Small intestine (tissue), 7 donors: Measurements from ENCODE around the gene INSRR. TPM values are rescaled to one million over a fixed set of nuclear protein-coding genes. Genes with fewer than 3 reads are reported as not detected.

Experiments used
- DNase-seq, 2 donors: peaks; one replicate each; pipeline versions ENCODE4 v3.0.0 to v3.0.0-alpha.2; 2013
- FAIRE-seq: peaks from 2 replicates; lab custom pipeline; 2012; peaks lifted over from hg19 to GRCh38; lab: Jason Lieb, UNC
- H3K27ac ChIP-seq, 3 donors: one replicate each; pipeline ENCODE4 v1.5.1; 2013; ENCODE audit warnings: low read length in 2 of 3, mild to moderate bottlenecking in 2 of 3, control low read depth in 1 of 3, inconsistent platforms in 1 of 3, low read depth in 1 of 3, moderate library complexity in 1 of 3
- H3K27me3 ChIP-seq, 3 donors: one replicate each; pipeline ENCODE4 v1.6.1; 2013; ENCODE audit warnings: low read length in 3 of 3, inconsistent platforms in 1 of 3; ENCODE audit not compliant: control insufficient read depth in 3 of 3, insufficient read depth in 3 of 3
- H3K36me3 ChIP-seq, 3 donors: one replicate each; pipeline ENCODE4 v1.6.1; 2013; ENCODE audit warnings: low read length in 3 of 3, inconsistent platforms in 1 of 3, low read depth in 1 of 3, mild to moderate bottlenecking in 1 of 3, moderate library complexity in 1 of 3; ENCODE audit not compliant: control insufficient read depth in 3 of 3, insufficient read depth in 2 of 3
- H3K4me1 ChIP-seq, 3 donors: one replicate each; pipeline ENCODE4 v1.6.1; 2013; ENCODE audit warnings: low read length in 2 of 3, inconsistent platforms in 1 of 3, low read depth in 1 of 3, mild to moderate bottlenecking in 1 of 3, moderate library complexity in 1 of 3; ENCODE audit not compliant: control insufficient read depth in 3 of 3, insufficient read depth in 2 of 3
- H3K4me3 ChIP-seq, 3 donors: one replicate each; pipeline ENCODE4 v1.5.1; 2013; ENCODE audit warnings: low read length in 3 of 3, control low read depth in 1 of 3, inconsistent platforms in 1 of 3, low read depth in 1 of 3, mild to moderate bottlenecking in 1 of 3, moderate library complexity in 1 of 3
- H3K9me3 ChIP-seq, 2 donors: one replicate each; pipeline ENCODE4 v1.6.1; 2013; ENCODE audit warnings: low read depth in 1 of 2, low read length in 1 of 2; ENCODE audit not compliant: control insufficient read depth in 2 of 2, insufficient read depth in 1 of 2
- WGBS, 3 donors: extraction: QIAGEN DNeasy Blood & Tissue Kit; methylation state at CpG; one replicate each; pipeline ENCODE4 v1.1.7; 2013; 5-methylcytosine and 5-hydroxymethylcytosine counted together
- polyA plus RNA-seq, 4 donors: library from polyadenylated mRNA; stranded (reverse) in 3 of 4; unstranded in 1 of 4; fragments of 200-250 nt in 3 of 4; fragments of 120-200 nt in 1 of 4; gene quantifications; one replicate each; pipeline versions ENCODE4 v1.2.1 to v1.2.3, GENCODE V29; 2013
- donor health status: healthy with polysubstance abuse.
- donor health status: control.
- donor health status: control.
- donor health status: Bipolar disorder and iron deficiency.
- donor health status: healthy.

Gene INSRR
- polyA plus RNA-seq, 4 donors, result 0.01 to 0.04 TPM; not detected in 2

- H3K4me3 ChIP-seq, result no peak overlapping the region
- peaks cover 0 to 64% (median 2%) of the 10 kb centered on the region in 3 donors for H3K27me3 ChIP-seq
- H3K36me3 ChIP-seq, result no peaks in the 10 kb centered on the region
- WGBS, 3 donors, result 20 to 74% (median 37%) methylated on average over 3 of the region's 3 CpGs
- H3K4me1 ChIP-seq, result no peaks in the 10 kb centered on the region
- peak in 1 of 2 donors; percentile 21 for DNase-seq
- no peak for FAIRE-seq
- H3K9me3 ChIP-seq, result no peaks in the 10 kb centered on the region
- H3K27ac ChIP-seq, result no peak overlapping the region
Observed at GRCh38 chr1:156882543-156882942, 23.6 kb upstream of the INSRR start.

- DNase-seq, result no peak
- no peak for FAIRE-seq
- no peaks in the 10 kb centered on the region for H3K36me3 ChIP-seq
- no peaks in the 10 kb centered on the region for H3K9me3 ChIP-seq
- no peaks in the 10 kb centered on the region for H3K4me1 ChIP-seq
- H3K27ac ChIP-seq, result no peak overlapping the region
- H3K4me3 ChIP-seq, result no peak overlapping the region
- H3K27me3 ChIP-seq, result peaks cover 0 to 65% (median 2%) of the 10 kb centered on the region in 3 donors
- WGBS, 3 donors, result 39 to 63% (median 45%) methylated on average over 4 of the region's 4 CpGs
Observed at GRCh38 chr1:156881663-156882062, 22.7 kb upstream of the INSRR start.

GRCh38 chr1:156881101-156881500, 22.2 kb upstream of the INSRR start:
- no peak overlapping the region for H3K4me3 ChIP-seq
- no peak for FAIRE-seq
- no peaks in the 10 kb centered on the region for H3K4me1 ChIP-seq
- H3K27me3 ChIP-seq, result peaks cover 0 to 64% (median 2%) of the 10 kb centered on the region in 3 donors
- DNase-seq, result no peak
- H3K36me3 ChIP-seq, result no peaks in the 10 kb centered on the region
- WGBS, 3 donors, result 48 to 70% (median 67%) methylated on average over 10 of the region's 10 CpGs
- no peaks in the 10 kb centered on the region for H3K9me3 ChIP-seq
- no peak overlapping the region for H3K27ac ChIP-seq

- peaks cover 0 to 63% (median 2%) of the 10 kb centered on the region in 3 donors for H3K27me3 ChIP-seq
- H3K4me1 ChIP-seq, result no peaks in the 10 kb centered on the region
- FAIRE-seq (no peak), DNase-seq (no peak)
- no peaks in the 10 kb centered on the region for H3K36me3 ChIP-seq
- 47 to 62% (median 61%) methylated on average over 5 of the region's 5 CpGs for WGBS, 3 donors
- H3K27ac ChIP-seq, result no peak overlapping the region
- no peaks in the 10 kb centered on the region for H3K9me3 ChIP-seq
- no peak overlapping the region for H3K4me3 ChIP-seq
Observed at GRCh38 chr1:156880473-156880872, 21.6 kb upstream of the INSRR start.

GRCh38 chr1:156879876-156880275, 21.0 kb upstream of the INSRR start:
- peaks cover 2 to 64% (median 2%) of the 10 kb centered on the region in 3 donors for H3K27me3 ChIP-seq
- FAIRE-seq, result no peak
- DNase-seq, result no peak

GRCh38 chr1:156877433-156878170, 18.7 kb upstream of the INSRR start:
- H3K4me1 ChIP-seq, result no peaks in the 10 kb centered on the region
- peaks cover 2 to 66% (median 2%) of the 10 kb centered on the region in 3 donors for H3K27me3 ChIP-seq
- DNase-seq (no peak), FAIRE-seq (no peak)
- no peaks in the 10 kb centered on the region for H3K36me3 ChIP-seq
- H3K27ac ChIP-seq, result no peak overlapping the region
- no peaks in the 10 kb centered on the region for H3K9me3 ChIP-seq
- WGBS, 3 donors, result 66 to 83% (median 76%) methylated on average over 5 of the region's 5 CpGs
- no peak overlapping the region for H3K4me3 ChIP-seq

More at GRCh38 chr1:156879876-156880275, 21.0 kb upstream of the INSRR start:
- Histone ChIP-seq H3K4me3 (no peak overlapping the region), H3K4me1 (no peaks in the 10 kb centered on the region), H3K9me3 (no peaks in the 10 kb centered on the region), H3K36me3 (no peaks in the 10 kb centered on the region), H3K27ac (no peak overlapping the region)
- 79 to 91% (median 84%) methylated on average over 21 of the region's 21 CpGs for WGBS, 3 donors

GRCh38 chr1:156876281-156876680, 17.4 kb upstream of the INSRR start:
- WGBS, 3 donors, result 25 to 41% (median 40%) methylated on average over 20 to 21 of the region's 21 CpGs
- FAIRE-seq (no peak), DNase-seq (no peak)
- H3K4me3 ChIP-seq, result no peak overlapping the region
- H3K9me3 ChIP-seq, result no peaks in the 10 kb centered on the region
- no peaks in the 10 kb centered on the region for H3K36me3 ChIP-seq
- no peak overlapping the region for H3K27ac ChIP-seq
- peaks cover 2 to 61% (median 2%) of the 10 kb centered on the region in 3 donors for H3K27me3 ChIP-seq
- no peaks in the 10 kb centered on the region for H3K4me1 ChIP-seq

DNA sequence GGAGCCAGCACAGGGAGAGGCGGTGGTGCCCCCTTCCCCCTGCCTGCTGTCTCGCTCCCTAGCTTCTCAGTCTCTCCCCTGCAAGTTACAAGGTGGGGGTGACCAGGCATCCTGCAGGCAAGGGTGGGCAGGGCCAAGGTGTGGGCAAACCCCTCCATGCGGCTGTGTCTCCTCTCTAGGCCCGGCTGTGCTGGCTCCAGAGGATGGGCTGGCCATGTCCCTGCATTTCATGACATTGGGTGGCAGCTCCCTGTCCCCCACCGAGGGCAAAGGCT, 16.4 kb upstream of the INSRR start:
- Histone ChIP-seq H3K36me3 (no peaks in the 10 kb centered on the region), H3K27ac (no peak overlapping the region), H3K4me1 (no peaks in the 10 kb centered on the region), H3K4me3 (no peak overlapping the region), H3K27me3 (peaks cover 0 to 57% (median 2%) of the 10 kb centered on the region in 3 donors), H3K9me3 (no peaks in the 10 kb centered on the region)
- DNase-seq (no peak), FAIRE-seq (no peak)
- WGBS, 3 donors, result 55 to 69% (median 67%) methylated on average over 3 to 5 of the region's 5 CpGs
